A673 (cell line): ENCODE data around the gene EFHC1. TPM values are rescaled to one million over a fixed set of nuclear protein-coding genes. Genes with fewer than 3 reads are reported as not detected.

Experiments
- BruUV-seq: library from RNA; stranded (reverse); fragments of 400-500 nt; replicated peaks from 2 replicates; lab custom pipeline; 2021; lab: Mats Ljungman, UMichigan
- CTCF ChIA-PET: fragments of 300-600 bp; sonication (Branson Sonifier 250); formaldehyde crosslinking; loops from one replicate; lab custom pipeline; 2022; ENCODE audit warnings: antibody characterized with exemption; lab: Charles Lee
- POLR2A ChIA-PET: fragments of 300-600 bp; sonication (Branson Sonifier 250); formaldehyde crosslinking; loops from one replicate; lab custom pipeline; 2022; ENCODE audit warnings: antibody characterized with exemption; ENCODE audit not compliant: low non-redundant PET; lab: Charles Lee
- DNase-seq: peaks from one replicate; pipeline ENCODE4 v3.0.0-alpha.2; 2015; ENCODE audit warnings: low spot score
- H3K27ac ChIP-seq: fragments of 200-600 bp; sonication (generic); 2 replicates; pipeline ENCODE4 v1.5.1; 2016; ENCODE audit warnings: mixed run types, low read depth, mild to moderate bottlenecking, mixed read lengths, antibody characterized with exemption, low read length; ENCODE audit not compliant: poor library complexity, severe bottlenecking
- H3K27me3 ChIP-seq: fragments of 200-600 bp; sonication (generic); replicated peaks from 2 replicates; pipeline ENCODE4 v1.6.1; 2017; ENCODE audit warnings: mixed run types, low read depth, mild to moderate bottlenecking, mixed read lengths, antibody characterized with exemption, low read length; ENCODE audit not compliant: insufficient read depth, poor library complexity
- H3K36me3 ChIP-seq: fragments of 200-600 bp; sonication (generic); 2 replicates; pipeline ENCODE4 v1.6.1; 2016; ENCODE audit warnings: mixed run types, mild to moderate bottlenecking, mixed read lengths, antibody characterized with exemption, low read length; ENCODE audit not compliant: insufficient read depth, poor library complexity, severe bottlenecking
- H3K4me1 ChIP-seq: fragments of 200-600 bp; sonication (generic); 2 replicates; pipeline ENCODE4 v1.6.1; 2017; ENCODE audit warnings: mixed run types, mild to moderate bottlenecking, mixed read lengths, antibody characterized with exemption, low read length; ENCODE audit not compliant: insufficient read depth, poor library complexity, severe bottlenecking
- H3K4me3 ChIP-seq: fragments of 200-600 bp; sonication (generic); 2 replicates; pipeline ENCODE4 v1.5.1; 2016; ENCODE audit warnings: low read depth, mixed run types, mild to moderate bottlenecking, mixed read lengths, low read length; ENCODE audit not compliant: poor library complexity, severe bottlenecking
- H3K9me3 ChIP-seq: fragments of 200-600 bp; sonication (generic); 2 replicates; pipeline ENCODE4 v1.6.1; 2016; ENCODE audit warnings: mixed run types, low read depth, mild to moderate bottlenecking, mixed read lengths, antibody characterized with exemption, low read length; ENCODE audit not compliant: poor library complexity, severe bottlenecking
- EZH2 ChIP-seq: fragments of 200-600 bp; sonication (generic); IDR thresholded peaks from 2 replicates; pipeline ENCODE4 v1.6.1; 2017; ENCODE audit warnings: borderline replicate concordance, low read depth, mild to moderate bottlenecking, mixed read lengths, antibody characterized with exemption, low read length; ENCODE audit not compliant: poor library complexity, severe bottlenecking
- intact Hi-C: fragments of 100-400 bp; cut with micrococcal nuclease; formaldehyde crosslinking; loops from one replicate; pipeline ENCODE4 v1.10.0; 2022; ENCODE audit not compliant: unreplicated experiment
- total RNA-seq: library from RNA; stranded (reverse); gene quantifications from 2 replicates; pipeline ENCODE4 v1.2.3, GENCODE V29; 2021
- TF ChIP-seq, protein P1 (sequence below): fragments of 300-800, 200-600 bp; sonication (generic); conservative IDR thresholded peaks from 2 replicates; pipeline ENCODE4 v1.5.1; 2017; ENCODE audit warnings: low read depth, mild to moderate bottlenecking, antibody characterized with exemption, low read length, moderate library complexity, mixed read lengths

Gene EFHC1
- total RNA-seq, 1 experiment from 2014 or later: 16.9 TPM

DNA sequence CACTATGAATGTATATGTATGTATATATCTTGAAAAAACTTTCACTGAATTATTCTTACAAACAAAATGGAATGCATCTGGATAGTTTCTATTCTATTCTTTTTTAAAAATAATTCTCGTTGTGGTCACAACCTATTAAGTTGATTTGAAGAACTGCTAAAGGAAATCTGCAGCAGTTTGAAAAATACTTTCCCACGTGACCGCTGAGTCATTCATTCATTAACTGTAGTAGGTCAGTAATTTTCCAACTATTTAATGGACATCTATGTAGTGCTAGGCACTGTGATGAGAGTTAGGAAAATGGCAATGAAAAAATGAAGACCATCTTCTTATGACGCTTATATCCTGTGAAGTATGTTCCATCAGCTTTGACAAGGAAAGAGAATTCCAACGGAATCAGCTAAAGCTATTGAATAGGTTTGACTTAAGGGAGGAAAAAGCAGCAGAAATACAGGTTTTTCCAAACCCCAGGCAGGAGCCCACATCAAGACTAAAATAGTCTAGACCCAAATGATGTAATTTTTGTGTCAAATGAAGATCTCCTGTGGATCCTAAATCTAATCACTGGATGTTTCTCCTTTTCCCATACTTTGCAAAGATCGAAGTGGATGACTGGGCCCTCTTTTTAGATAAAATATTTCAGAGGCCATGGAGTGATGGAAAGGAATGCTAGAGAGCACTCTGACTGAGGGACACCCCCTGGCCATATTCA is 4.1 kb upstream of the EFHC1 start:
- POLR2A ChIA-PET: no interaction called here
- Histone ChIP-seq H3K27me3 (no peaks in the 10 kb centered on the region), H3K36me3 (no peaks in the 10 kb centered on the region), H3K9me3 (no peaks in the 10 kb centered on the region), H3K27ac (no peak overlapping the region), H3K4me1 (peaks cover 25% of the 10 kb centered on the region), H3K4me3 (no peak overlapping the region)
- intact Hi-C loops: loop anchor here (1.0 kb wide), 2 partner anchors 182 to 248 kb away; no protein-coding TSS in a partner anchor
- TF ChIP-seq, protein P1, sequence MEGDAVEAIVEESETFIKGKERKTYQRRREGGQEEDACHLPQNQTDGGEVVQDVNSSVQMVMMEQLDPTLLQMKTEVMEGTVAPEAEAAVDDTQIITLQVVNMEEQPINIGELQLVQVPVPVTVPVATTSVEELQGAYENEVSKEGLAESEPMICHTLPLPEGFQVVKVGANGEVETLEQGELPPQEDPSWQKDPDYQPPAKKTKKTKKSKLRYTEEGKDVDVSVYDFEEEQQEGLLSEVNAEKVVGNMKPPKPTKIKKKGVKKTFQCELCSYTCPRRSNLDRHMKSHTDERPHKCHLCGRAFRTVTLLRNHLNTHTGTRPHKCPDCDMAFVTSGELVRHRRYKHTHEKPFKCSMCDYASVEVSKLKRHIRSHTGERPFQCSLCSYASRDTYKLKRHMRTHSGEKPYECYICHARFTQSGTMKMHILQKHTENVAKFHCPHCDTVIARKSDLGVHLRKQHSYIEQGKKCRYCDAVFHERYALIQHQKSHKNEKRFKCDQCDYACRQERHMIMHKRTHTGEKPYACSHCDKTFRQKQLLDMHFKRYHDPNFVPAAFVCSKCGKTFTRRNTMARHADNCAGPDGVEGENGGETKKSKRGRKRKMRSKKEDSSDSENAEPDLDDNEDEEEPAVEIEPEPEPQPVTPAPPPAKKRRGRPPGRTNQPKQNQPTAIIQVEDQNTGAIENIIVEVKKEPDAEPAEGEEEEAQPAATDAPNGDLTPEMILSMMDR: no peak
- TF ChIP-seq EZH2: no peak
- CTCF ChIA-PET: no interaction called here
- DNase-seq: no peak
- BruUV-seq: no TSS peak

DNA sequence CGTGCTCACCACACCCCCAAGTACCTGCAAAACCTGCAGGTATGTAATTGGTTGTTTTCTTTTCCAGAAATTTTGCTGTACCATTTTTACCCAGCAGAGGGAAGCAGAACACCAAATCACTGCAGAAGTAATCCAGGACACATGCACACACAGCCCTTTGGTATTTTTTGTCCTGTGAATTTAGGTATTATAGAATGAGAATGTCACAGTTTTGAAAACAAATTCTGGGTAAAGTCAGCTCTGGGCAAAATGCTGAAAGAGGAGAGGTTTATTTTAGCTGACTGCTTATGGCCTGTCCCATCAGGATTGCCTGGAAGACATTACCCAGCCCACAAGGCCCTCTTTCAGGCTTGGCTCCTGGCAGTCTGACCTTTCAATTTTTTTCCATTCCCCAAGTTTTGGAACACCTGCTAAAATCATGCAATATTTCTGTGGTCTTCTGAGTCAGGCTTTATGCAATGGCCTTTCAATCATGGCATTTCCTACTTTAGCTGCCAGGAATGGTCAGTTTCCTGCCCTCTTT is 3.5 kb upstream of the EFHC1 start:
- POLR2A ChIA-PET: no interaction called here
- Histone ChIP-seq H3K9me3 (no peaks in the 10 kb centered on the region), H3K4me3 (no peak overlapping the region), H3K27me3 (no peaks in the 10 kb centered on the region), H3K27ac (peak overlapping the region; percentile 18), H3K4me1 (peaks cover 28% of the 10 kb centered on the region), H3K36me3 (no peaks in the 10 kb centered on the region)
- TF ChIP-seq, protein P1: peak; percentile 84
- no peak for TF ChIP-seq EZH2
- BruUV-seq: no TSS peak
- CTCF ChIA-PET: no interaction called here
- intact Hi-C loops: loop anchor here (1.0 kb wide), 2 partner anchors 182 to 248 kb away; no protein-coding TSS in a partner anchor
- DNase-seq: peak; percentile 80

DNA sequence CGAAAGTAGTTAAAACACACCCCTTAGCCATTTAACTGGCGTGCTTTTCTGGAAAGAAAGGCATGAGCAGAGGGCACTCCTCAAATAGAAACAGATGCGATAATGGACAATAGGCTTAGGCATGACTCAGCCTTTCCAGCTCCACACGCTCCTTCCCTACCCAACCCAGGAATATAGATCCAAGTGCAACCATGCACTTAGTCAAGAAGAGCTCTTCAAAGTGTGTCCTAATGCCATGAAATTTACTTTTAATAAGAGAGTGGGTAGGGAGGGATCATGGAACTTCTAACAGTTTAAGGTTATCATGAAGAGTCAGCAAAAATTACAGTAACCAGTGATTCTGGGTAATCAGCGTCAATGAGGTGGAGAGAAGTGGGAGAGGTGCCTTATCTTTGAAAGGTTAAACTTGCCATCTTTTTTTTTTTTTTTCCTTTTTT is 2.4 kb upstream of the EFHC1 start:
- peak; percentile 71 for DNase-seq
- Histone ChIP-seq H3K9me3 (no peaks in the 10 kb centered on the region), H3K27me3 (no peaks in the 10 kb centered on the region), H3K4me3 (no peak overlapping the region), H3K36me3 (no peaks in the 10 kb centered on the region), H3K4me1 (peaks cover 28% of the 10 kb centered on the region), H3K27ac (peak overlapping the region; percentile 18)
- TF ChIP-seq EZH2: no peak
- TF ChIP-seq, protein P1: no peak
- CTCF ChIA-PET: interaction anchor here (0.6 kb wide), 1 partner anchor 244 kb away, joined by 3 read pairs; no protein-coding TSS in a partner anchor
- POLR2A ChIA-PET: no interaction called here
- intact Hi-C loops: no loop called here
- no TSS peak for BruUV-seq
